ENCODE measurements around the gene CLDN19.

The CLDN19 gene

GRCh38 chr1:42739753-42740700 lies at the start of gene CLDN19:
TSS of gene CLDN19 (minus strand) at chr1:42740236. CDS start at chr1:42740063, 173 bp downstream.
- Histone ChIP-seq H4K20me1 (ENCODE audit: insufficient read depth, low read length, poor library complexity, severe bottlenecking) (no peaks in the 10 kb centered on the region), H3K9me2 (replicated peaks; ENCODE audit: low read depth, low read length) (no peaks in the 10 kb centered on the region), H3K4me3 (ENCODE audit: low read length, poor library complexity, severe bottlenecking) (no peak within 1 kb of the TSS), H3K4me2 (ENCODE audit: low read depth, low read length, poor library complexity, severe bottlenecking) (no peak within 1 kb of the TSS), H3K9ac (ENCODE audit: low read depth, low read length, poor library complexity, severe bottlenecking) (no peak within 1 kb of the TSS), H3K4me1 (ENCODE audit: insufficient read depth, low read length, poor library complexity, severe bottlenecking) (peaks cover 11% of the 10 kb centered on the region), H3F3A (ENCODE audit: low read depth) (no peaks in the 10 kb centered on the region), H3K79me2 (ENCODE audit: insufficient read depth, low read length) (no peaks in the 10 kb centered on the region), H2AFZ (ENCODE audit: low read length) (no peak within 1 kb of the TSS), H3K36me3 (ENCODE audit: insufficient read depth, low read length) (no peaks in the 10 kb centered on the region), H3K27me3 (ENCODE audit: insufficient read depth, low read length, poor library complexity, severe bottlenecking) (no peaks in the 10 kb centered on the region), H3K9me3 (ENCODE audit: insufficient read depth, low read depth, low read length) (no peaks in the 10 kb centered on the region)
- TF ChIP-seq, protein P1, sequence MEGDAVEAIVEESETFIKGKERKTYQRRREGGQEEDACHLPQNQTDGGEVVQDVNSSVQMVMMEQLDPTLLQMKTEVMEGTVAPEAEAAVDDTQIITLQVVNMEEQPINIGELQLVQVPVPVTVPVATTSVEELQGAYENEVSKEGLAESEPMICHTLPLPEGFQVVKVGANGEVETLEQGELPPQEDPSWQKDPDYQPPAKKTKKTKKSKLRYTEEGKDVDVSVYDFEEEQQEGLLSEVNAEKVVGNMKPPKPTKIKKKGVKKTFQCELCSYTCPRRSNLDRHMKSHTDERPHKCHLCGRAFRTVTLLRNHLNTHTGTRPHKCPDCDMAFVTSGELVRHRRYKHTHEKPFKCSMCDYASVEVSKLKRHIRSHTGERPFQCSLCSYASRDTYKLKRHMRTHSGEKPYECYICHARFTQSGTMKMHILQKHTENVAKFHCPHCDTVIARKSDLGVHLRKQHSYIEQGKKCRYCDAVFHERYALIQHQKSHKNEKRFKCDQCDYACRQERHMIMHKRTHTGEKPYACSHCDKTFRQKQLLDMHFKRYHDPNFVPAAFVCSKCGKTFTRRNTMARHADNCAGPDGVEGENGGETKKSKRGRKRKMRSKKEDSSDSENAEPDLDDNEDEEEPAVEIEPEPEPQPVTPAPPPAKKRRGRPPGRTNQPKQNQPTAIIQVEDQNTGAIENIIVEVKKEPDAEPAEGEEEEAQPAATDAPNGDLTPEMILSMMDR (conservative IDR thresholded peaks at IDR 0.05; ENCODE audit: low read length) = no peak
- no peak for TF ChIP-seq EZH2phosphoT487 (IDR thresholded peaks at IDR 0.05; ENCODE audit: borderline replicate concordance)

- TF ChIP-seq, protein P1 (conservative IDR thresholded peaks at IDR 0.05; ENCODE audit: low read length) = no peak
- TF ChIP-seq EZH2phosphoT487 (IDR thresholded peaks at IDR 0.05; ENCODE audit: borderline replicate concordance) = no peak
- Histone ChIP-seq H3K4me1 (ENCODE audit: insufficient read depth, low read length, poor library complexity, severe bottlenecking) (no peaks in the 10 kb centered on the region), H4K20me1 (ENCODE audit: insufficient read depth, low read length, poor library complexity, severe bottlenecking) (no peaks in the 10 kb centered on the region), H3K27me3 (ENCODE audit: insufficient read depth, low read length, poor library complexity, severe bottlenecking) (no peaks in the 10 kb centered on the region), H3K9ac (ENCODE audit: low read depth, low read length, poor library complexity, severe bottlenecking) (no peak overlapping the region), H2AFZ (ENCODE audit: low read length) (no peak overlapping the region), H3F3A (ENCODE audit: low read depth) (no peaks in the 10 kb centered on the region), H3K9me2 (replicated peaks; ENCODE audit: low read depth, low read length) (no peaks in the 10 kb centered on the region), H3K4me2 (ENCODE audit: low read depth, low read length, poor library complexity, severe bottlenecking) (no peak overlapping the region), H3K9me3 (ENCODE audit: insufficient read depth, low read depth, low read length) (no peaks in the 10 kb centered on the region), H3K79me2 (ENCODE audit: insufficient read depth, low read length) (no peaks in the 10 kb centered on the region), H3K4me3 (ENCODE audit: low read length, poor library complexity, severe bottlenecking) (no peak overlapping the region), H3K36me3 (ENCODE audit: insufficient read depth, low read length) (no peaks in the 10 kb centered on the region)
Observed at GRCh38 chr1:42788021-42788420, 48.0 kb upstream of the CLDN19 start.

DNA sequence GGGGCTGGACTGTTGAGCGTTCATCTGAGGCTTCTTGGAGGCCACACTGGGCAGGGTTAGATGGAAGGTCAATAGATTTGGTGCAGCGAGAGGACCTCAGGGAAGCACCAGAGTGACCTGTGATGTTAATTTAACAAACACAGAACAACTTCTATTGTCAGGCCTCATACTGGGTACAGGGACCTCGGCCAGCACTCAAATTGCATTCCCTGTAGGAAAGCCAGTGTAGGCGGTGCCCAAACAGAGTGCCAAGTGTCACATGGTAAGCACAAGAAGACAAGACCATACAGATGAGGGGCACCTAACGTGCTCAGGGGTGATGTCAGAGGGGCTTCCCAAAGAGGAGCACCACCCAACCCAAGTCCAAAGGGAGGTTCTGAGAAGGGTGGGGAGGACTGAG lies 46.1 kb upstream of the CLDN19 start:
- H3K79me2 ChIP-seq (ENCODE audit: insufficient read depth, low read length) = no peaks in the 10 kb centered on the region
- no peak overlapping the region for H3K4me2 ChIP-seq (ENCODE audit: low read depth, low read length, poor library complexity, severe bottlenecking)

More for the DNA sequence above, 46.1 kb upstream of the CLDN19 start:
- H3K4me1 ChIP-seq (ENCODE audit: insufficient read depth, low read length, poor library complexity, severe bottlenecking) = no peaks in the 10 kb centered on the region
- no peaks in the 10 kb centered on the region for H4K20me1 ChIP-seq (ENCODE audit: insufficient read depth, low read length, poor library complexity, severe bottlenecking)
- H3K27me3 ChIP-seq (ENCODE audit: insufficient read depth, low read length, poor library complexity, severe bottlenecking) = no peaks in the 10 kb centered on the region
- H3K9me3 ChIP-seq (ENCODE audit: insufficient read depth, low read depth, low read length) = no peaks in the 10 kb centered on the region
- H3K4me3 ChIP-seq (ENCODE audit: low read length, poor library complexity, severe bottlenecking) = no peak overlapping the region
- H3K9me2 ChIP-seq (replicated peaks; ENCODE audit: low read depth, low read length) = no peaks in the 10 kb centered on the region
- H3F3A ChIP-seq (ENCODE audit: low read depth) = no peaks in the 10 kb centered on the region
- TF ChIP-seq, protein P1 (conservative IDR thresholded peaks at IDR 0.05; ENCODE audit: low read length) = no peak
- no peak for TF ChIP-seq EZH2phosphoT487 (IDR thresholded peaks at IDR 0.05; ENCODE audit: borderline replicate concordance)
- H2AFZ ChIP-seq (ENCODE audit: low read length) = no peak overlapping the region
- no peak overlapping the region for H3K9ac ChIP-seq (ENCODE audit: low read depth, low read length, poor library complexity, severe bottlenecking)
- H3K36me3 ChIP-seq (ENCODE audit: insufficient read depth, low read length) = no peaks in the 10 kb centered on the region
